Measurements from ENCODE around the gene TMEM132E.

The TMEM132E gene

DNA sequence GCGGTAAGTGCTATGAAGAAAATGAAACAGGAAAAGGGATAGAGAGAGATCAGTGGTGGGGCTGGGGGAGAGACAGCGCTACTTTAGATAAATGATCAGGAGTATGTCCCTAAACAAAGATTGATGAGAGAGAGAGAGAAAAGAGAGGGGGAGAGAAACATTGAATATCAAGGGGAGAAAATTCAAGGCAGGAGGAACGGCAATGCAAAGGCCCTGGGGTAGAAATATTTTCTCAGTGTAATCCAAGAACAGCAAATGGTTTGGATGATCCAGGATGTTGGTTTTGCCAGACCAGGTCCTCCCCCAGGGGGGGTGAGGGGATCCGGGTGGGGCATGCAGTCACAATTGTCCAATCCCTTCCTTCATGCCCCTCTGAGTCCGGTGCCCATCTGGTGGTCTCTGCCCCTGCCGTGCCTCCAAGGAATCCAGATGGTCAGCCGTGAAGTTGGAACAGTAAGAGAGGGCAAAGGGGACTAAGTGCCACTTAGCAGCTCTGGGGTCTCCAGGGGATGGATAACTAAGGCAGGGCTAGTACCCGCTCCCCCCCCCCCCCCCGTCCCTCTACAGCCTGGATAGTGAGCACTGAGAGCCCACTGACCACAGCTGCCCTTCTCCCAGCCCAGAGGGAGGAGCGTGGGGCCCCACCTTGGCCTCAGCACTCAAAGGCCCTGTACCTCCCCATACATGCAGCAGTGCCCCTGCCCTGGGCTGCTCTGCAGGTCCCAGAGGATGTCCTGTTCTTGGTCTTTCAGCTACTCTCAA lies 43.7 kb downstream of the TMEM132E start:
- H3K4me3 ChIP-seq (ENCODE audit: low read depth, low read length) = no peak overlapping the region
- TF ChIP-seq, protein P1, sequence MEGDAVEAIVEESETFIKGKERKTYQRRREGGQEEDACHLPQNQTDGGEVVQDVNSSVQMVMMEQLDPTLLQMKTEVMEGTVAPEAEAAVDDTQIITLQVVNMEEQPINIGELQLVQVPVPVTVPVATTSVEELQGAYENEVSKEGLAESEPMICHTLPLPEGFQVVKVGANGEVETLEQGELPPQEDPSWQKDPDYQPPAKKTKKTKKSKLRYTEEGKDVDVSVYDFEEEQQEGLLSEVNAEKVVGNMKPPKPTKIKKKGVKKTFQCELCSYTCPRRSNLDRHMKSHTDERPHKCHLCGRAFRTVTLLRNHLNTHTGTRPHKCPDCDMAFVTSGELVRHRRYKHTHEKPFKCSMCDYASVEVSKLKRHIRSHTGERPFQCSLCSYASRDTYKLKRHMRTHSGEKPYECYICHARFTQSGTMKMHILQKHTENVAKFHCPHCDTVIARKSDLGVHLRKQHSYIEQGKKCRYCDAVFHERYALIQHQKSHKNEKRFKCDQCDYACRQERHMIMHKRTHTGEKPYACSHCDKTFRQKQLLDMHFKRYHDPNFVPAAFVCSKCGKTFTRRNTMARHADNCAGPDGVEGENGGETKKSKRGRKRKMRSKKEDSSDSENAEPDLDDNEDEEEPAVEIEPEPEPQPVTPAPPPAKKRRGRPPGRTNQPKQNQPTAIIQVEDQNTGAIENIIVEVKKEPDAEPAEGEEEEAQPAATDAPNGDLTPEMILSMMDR (IDR thresholded peaks at IDR 0.05; ENCODE audit: low read depth, low read length) = no peak

DNA sequence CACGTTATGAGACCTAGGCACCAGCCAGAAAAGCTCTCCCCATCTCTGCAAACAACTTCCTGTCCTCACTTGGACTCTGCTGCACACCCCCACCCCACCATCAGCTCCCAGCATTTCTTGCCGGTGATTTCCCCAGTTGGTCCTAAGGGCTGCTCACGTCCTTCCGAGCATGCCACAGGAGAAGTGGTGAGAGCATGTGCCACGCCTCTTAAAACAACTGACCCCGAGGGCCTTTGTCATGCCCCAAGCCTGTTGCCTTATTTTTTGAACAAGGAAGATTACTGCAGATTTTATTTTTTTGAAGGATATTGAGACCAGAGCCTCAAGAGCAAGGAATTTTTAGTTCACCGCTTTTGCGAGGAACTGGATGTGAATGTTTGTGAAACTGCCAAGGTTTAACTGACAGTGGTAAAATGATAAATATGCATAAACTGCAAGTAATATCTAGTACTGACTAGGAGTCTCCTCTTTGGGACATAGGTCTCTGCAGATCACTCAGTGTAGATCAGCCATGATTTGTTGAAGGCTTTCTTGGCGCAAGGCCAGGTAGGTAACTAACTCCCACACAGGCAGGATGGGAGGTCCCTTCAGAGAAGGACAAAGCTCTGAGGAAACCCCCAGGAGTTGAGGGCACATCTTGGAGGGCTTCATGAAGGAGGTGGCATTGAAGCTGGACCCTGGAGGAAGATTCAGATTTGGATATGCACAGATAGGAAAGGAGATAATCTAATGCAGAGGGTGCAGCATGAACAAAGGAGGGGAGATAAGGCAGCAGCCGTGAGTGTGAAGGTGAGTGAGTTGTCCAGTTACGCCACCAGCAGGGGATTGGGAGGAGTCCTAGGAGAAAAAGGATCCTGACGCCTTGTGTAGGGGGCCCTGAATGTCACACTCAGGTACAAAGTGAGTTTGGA lies 44.7 kb downstream of the TMEM132E start:
- TF ChIP-seq, protein P1 (IDR thresholded peaks at IDR 0.05; ENCODE audit: low read depth, low read length) = no peak

DNA sequence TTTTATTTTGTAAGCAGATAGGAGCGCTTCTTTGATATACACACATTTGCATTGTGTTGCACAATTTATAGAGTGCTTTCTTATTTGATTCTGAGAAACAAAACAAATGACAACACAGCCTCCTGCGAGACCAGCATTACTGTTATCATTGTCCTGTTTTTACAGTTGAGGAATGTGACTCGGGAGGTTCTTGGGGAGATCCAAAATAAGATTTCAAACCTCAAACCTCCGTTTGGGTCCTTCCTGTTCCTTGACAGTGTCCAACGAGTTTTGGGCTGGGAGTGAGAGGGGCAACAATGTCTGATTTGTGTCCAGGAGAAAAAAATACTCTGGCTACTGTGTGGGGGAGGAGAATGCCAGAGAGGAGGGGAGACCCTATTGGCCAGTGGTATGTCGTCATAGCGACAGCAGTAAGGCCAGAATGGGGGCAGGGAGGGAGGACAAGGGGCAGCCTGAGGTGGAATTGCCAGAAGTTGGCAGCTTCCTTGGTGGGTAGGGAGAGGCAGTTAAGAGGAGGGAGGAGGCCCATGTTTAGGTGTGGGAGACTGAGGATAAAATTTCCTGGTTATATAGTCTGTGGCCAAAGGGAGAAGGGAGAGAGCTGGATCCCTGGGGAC lies 45.5 kb downstream of the TMEM132E start:
- TF ChIP-seq, protein P1 (IDR thresholded peaks at IDR 0.05; ENCODE audit: low read depth, low read length) = no peak
- no peak overlapping the region for H3K4me3 ChIP-seq (ENCODE audit: low read depth, low read length)

More for the DNA sequence above, 44.7 kb downstream of the TMEM132E start:
- no peak overlapping the region for H3K4me3 ChIP-seq (ENCODE audit: low read depth, low read length)

DNA sequence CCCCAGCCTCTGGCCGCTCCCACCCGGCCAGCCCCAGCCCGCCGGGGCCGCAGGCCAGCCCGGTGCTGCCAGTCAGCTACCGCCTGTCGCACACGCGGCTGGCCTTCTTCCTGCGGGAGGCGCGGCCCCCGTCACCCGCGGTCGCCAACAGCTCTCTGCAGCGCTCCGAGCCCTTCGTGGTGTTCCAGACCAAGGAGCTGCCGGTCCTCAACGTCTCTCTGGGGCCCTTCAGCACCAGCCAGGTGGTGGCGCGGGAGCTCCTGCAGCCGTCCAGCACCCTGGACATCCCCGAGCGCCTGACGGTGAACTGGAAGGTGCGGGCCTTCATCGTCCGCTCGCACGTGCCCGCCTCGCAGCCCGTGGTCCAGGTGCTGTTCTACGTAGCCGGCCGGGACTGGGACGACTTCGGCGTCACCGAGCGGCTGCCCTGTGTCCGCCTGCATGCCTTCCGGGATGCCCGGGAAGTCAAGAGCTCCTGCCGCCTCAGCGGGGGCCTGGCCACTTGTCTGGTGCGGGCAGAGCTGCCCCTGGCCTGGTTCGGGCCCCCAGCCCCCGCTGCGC lies 46.8 kb downstream of the TMEM132E start:
- H3K4me3 ChIP-seq (ENCODE audit: low read depth, low read length) = no peak overlapping the region
- TF ChIP-seq, protein P1 (IDR thresholded peaks at IDR 0.05; ENCODE audit: low read depth, low read length) = no peak

DNA sequence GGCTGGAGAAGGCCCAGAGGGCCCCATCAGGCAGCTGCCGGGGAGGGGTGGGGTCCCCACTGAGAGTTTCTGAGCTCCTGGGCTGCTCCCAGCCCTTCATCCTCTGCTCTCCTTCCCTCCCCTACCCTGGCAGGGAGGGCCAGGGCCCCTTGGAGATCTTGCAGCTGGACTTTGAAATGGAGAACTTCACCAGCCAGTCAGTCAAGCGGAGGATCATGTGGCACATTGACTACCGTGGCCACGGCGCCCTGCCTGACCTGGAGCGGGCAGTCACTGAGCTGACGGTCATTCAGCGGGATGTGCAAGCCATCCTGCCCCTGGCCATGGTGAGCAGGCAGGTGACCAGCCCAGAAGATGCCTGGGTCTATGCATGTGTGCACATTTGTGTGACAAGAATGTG lies 49.5 kb downstream of the TMEM132E start:
- TF ChIP-seq, protein P1 (IDR thresholded peaks at IDR 0.05; ENCODE audit: low read depth, low read length) = no peak
- H3K4me3 ChIP-seq (ENCODE audit: low read depth, low read length) = no peak overlapping the region

DNA sequence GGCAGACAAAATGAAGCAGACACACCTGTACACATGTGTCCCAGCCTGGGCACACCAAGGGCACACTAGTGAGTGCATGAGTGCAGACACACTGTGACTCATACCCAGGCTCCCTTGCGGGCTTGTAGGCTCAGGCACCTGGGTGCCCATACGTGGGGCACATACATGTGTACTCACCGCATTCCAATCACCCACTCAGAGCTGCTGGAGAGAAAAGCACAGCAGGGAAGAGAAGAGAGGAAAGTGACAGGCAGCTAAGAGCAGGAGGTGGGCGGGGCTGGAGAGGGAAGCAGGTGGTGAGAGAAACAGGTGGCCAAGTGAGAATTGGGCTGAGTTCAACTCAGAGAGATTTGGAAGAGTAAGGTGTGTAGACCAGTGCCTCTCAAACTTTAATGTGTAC lies 54.0 kb downstream of the TMEM132E start:
- TF ChIP-seq, protein P1 (IDR thresholded peaks at IDR 0.05; ENCODE audit: low read depth, low read length) = no peak

More for the DNA sequence above, 54.0 kb downstream of the TMEM132E start:
- H3K4me3 ChIP-seq (ENCODE audit: low read depth, low read length) = no peak overlapping the region

All from WI38 (cell line).